GM10266 (cell line): Measurements from ENCODE around the gene AURKA.

Experiments used
- DNase-seq: peaks from one replicate; pipeline ENCODE4 v3.0.0; 2012; ENCODE audit errors: extremely low spot score
- TF ChIP-seq, protein P1 (sequence below): IDR thresholded peaks from 2 replicates; pipeline ENCODE4 v1.5.1; 2012; ENCODE audit warnings: mild to moderate bottlenecking, low read depth; ENCODE audit not compliant: control insufficient read depth, insufficient read depth; ENCODE audit errors: missing control alignments

The AURKA gene

DNA sequence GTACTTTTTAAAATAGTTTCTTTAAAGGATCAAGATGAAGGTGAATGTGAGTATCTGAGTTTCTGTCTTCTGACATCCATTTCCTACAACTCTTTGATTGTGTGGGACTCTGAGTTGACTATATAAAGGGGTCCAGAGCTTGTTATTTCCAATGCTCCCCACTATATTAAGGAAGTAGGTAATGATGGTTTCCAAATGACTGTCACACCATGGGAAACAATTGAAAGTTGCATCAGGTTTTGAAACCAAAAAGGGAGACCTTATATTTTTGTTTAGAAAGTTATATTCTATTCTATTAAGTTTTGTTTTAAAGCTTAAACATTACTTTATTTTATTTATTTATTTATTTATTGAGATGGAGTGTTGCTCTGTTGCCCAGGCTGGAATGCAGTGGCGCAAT is 31.2 kb upstream of the AURKA start:
- TF ChIP-seq, protein P1, sequence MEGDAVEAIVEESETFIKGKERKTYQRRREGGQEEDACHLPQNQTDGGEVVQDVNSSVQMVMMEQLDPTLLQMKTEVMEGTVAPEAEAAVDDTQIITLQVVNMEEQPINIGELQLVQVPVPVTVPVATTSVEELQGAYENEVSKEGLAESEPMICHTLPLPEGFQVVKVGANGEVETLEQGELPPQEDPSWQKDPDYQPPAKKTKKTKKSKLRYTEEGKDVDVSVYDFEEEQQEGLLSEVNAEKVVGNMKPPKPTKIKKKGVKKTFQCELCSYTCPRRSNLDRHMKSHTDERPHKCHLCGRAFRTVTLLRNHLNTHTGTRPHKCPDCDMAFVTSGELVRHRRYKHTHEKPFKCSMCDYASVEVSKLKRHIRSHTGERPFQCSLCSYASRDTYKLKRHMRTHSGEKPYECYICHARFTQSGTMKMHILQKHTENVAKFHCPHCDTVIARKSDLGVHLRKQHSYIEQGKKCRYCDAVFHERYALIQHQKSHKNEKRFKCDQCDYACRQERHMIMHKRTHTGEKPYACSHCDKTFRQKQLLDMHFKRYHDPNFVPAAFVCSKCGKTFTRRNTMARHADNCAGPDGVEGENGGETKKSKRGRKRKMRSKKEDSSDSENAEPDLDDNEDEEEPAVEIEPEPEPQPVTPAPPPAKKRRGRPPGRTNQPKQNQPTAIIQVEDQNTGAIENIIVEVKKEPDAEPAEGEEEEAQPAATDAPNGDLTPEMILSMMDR = no peak
- DNase-seq = no peak

DNA sequence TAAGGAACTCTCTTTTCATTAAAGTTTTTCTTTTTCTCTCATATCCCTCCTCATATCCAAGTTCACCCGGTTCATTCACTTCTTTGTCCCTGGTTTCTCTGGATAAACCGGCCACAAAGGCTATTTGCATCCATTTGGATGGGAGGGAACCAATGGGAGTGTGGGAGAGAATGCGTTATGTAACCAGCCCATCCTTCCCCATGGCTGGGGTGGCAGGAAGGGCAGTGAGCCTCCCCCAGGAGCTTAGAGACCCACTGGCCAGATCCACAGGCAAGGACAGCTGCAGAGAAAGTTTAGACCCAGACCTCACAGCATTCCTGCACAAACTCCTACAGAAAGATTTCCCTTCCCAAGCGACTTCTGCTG is 30.8 kb upstream of the AURKA start:
- no peak for DNase-seq

DNA sequence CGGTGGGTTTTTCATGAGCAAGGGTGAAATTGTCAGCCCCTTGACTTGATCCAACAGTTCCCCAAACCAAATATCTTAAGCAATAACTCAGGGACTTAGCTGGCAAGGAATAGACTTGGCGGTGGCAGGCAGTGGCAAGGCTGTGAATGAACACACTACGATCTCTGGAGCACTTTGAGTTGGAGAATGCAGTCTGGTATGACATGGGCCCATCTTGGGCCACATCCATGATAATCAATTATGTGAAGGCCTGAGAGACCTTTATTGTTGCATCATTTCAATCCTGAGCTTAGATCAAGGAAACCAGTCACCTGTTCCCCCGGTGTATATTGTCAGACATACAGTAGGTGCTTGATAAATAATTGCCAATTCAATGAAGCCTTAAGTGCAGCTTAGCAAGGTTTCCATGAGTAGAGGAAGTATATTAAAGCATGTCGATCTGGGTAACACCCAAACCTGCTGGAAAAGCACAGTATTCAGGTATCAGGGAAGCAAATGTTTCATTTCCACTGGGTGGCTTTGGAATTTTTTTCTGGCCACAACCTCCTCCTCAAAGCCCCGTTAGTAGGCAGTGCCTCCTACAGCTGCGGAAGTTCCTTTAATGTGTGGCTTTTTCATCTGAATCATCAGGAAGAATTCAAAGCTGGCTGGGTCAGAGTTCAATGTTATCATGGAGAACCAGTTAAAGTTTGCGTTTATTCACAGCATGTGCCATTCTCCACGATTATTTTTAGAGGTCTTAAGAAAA is 30.2 kb upstream of the AURKA start:
- TF ChIP-seq, protein P1 = no peak
- no peak for DNase-seq

More for the DNA sequence above, 30.8 kb upstream of the AURKA start:
- TF ChIP-seq, protein P1 = no peak

DNA sequence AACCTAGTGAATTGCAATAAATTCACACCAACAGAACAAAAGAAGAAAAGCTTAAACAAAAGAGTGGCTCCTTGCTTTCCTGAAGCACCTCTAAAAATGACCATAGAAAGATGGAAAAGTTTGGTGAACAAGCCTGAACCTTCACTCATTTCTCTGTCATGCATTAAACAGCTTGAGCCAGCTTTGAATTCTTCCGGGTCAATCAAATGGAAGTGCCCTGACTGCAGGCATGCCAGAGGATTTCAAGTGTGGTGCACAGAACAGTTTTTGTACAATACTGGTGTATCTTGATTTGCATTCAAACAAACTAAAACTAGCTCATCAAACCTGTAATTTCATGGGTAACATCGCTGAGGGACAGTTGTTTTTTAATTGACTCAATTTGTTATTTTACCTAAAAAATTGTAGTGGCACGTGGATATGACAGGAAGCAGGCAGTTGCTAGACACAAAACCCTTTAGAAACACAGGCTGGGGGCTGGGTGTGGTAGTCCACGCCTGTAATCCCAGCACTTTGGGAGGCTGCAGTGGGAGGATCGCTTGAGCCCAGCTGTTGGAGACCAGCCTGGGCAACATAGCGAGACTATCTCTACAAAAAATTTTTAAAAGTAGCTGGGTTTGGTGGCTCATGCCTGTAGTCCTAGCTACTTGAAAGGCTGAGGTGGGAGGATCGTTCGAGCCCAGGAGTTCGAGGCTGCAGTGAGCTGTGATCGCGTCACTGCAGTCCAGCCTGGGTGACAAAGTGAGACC is 29.1 kb upstream of the AURKA start:
- no peak for DNase-seq
- TF ChIP-seq, protein P1 = no peak

DNA sequence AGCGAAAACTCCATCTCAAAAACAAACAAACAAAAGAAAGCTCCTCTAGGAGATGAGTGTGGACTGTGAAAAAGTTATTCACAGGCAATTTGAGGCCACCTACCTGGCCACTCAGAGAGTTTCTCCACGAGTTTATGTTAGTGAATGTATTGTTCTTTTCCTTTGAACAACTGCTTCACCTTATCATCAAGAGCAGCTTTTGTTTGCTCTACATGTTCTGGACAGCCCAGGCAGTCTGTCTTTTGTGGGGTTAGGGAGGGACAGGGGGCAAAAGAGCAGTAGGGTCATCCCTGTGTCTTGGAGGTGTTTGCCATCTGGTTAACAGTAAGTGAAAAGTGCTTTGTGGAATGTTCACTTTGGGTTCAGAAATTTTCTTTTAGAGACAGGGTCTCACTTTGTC is 28.0 kb upstream of the AURKA start:
- no peak for DNase-seq
- TF ChIP-seq, protein P1 = no peak

DNA sequence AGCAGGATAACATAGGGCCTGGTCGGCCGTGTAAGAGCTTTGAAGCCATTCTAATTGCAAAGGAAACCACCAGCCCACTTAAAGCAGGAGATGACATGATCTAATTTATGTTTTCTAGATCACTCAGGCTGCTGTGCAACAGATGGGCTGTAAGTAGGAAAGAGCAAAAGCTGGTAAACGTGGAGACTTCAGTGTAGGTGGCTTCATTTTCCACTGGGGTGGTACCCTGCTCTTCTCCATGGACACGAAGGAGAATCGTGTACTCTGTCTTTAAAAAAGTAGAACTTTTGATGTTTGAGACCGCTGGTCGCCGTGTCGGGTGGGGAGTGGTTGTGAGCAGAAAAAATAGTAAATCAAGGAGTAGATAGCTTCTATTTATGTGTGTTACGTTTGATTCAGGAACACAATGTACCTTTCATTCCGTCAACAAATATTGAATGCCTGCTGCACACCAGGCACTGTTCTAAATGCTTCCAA is 26.4 kb upstream of the AURKA start:
- no peak for DNase-seq
- TF ChIP-seq, protein P1 = no peak

DNA sequence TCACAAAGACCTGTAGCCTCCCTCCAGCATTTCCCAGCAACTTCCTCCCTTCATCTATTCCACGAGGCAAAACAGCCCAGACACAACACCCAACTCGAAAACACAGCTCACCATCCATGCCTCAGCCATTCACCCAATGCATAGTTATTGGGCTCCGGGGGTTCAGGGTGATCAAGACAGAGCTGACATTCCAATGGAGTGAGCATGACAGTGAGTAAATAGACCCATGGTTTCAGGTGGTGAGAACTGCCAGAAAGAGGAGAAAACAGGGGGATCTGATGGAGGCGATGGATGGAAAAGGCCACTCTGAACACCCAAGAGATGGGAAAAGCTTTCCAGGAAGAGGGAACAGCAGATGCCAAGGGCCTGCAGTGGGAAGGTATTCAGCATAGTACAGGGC is 25.9 kb upstream of the AURKA start:
- TF ChIP-seq, protein P1 = no peak
- DNase-seq = no peak
